Activated naive CD4-positive, alpha-beta T cell treated with Interleukin-2 at 50 U/mL for 16 hours (primary cell): ENCODE results near the gene FAM20A.
"Not testable (repeated sequence)": the region's sequence is repeated elsewhere in the genome, so short reads cannot be mapped to it uniquely, and the experiment has no call there.

ENCODE experiments used
- DNase-seq: peaks from one replicate; pipeline ENCODE4 v3.0.0-alpha.2; 2020

Gene FAM20A

DNA sequence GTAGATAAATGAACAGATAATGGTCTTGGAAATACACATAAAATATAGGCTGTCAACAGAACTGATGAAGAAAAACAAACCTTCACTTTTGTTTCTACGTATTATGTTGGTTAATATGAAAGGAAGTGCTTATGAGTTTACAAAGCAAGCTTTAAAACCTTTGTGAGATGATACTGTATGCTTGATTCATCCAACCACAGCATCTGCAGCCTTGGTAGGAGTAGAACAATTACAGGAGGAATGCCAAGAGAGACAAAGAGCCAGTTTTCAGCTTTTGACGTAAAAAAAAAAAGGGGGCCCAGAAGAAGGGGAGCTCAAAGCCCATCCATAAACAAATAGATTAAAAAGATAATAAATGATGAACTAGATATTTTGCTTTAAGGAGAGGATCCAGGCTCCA is 13.3 kb downstream of the FAM20A start:
- DNase-seq, result no peak

- no peak for DNase-seq
Observed at GRCh38 chr17:68587026-68587425, 14.1 kb downstream of the FAM20A start.

- DNase-seq, result no peak
Observed at GRCh38 chr17:68585643-68586042, 15.5 kb downstream of the FAM20A start.

DNA sequence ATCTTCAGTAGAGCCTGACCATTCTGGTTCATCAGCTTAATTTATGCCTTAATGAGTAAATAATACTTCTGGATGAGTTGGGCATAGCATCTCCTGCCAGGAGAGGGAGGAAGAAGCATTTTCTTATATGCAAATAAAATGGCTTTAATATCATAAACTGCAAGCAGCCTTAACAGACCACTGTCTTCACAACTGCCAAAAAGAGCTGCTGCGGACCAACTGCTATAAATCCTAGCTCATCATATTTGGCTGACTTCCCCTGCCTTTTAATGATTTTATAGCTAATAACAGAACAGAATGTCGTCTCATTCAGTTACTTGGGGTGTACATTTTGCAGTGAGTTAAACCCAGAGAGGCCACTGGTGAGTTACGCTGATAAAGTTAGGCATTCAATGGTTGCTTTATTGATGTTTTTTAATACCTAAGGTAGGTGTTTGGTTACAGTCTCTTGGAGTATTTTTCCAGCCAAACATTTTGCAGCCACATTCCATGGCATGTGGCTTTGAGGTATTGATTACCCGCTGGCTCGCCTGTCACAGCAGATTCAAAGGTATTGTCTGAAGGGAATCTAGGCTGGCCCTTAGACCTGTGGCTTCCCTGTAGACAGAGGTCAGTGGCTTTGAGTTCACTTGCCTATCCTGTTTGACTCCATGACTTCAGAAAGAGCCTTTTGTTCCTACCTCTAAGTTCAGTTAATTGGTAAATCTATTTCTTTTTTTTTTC is 16.4 kb downstream of the FAM20A start:
- no peak for DNase-seq

GRCh38 chr17:68582867-68583266 is 18.3 kb downstream of the FAM20A start:
- not testable (repeated sequence) for DNase-seq

- no peak for DNase-seq
Observed at GRCh38 chr17:68581863-68582645, 19.1 kb downstream of the FAM20A start.

DNA sequence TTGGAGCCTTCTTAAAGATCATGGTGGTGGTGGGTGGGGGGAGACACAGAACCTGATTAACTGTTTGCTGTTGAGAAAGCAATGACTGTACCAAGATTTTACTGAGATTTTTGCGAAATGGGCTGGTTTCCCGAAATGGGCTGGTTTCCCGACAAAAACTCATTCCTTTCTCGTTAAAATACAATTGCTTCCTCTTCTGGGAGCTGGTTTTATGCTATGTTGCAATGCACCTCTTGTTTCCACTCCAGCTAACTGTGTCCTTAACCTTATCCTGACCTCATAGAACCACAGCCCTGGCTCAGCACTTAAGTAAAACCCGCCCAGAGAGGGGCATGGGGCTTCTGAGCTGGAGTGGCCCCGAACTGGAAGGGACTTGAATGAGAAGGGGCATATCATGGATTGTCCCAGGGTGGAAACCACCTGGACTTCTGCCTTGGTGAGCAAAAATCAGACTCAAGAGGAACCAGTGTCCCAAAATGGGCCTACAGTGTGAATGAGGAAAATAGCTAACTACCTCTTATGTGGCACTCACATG is 20.9 kb downstream of the FAM20A start:
- DNase-seq, result no peak

DNA sequence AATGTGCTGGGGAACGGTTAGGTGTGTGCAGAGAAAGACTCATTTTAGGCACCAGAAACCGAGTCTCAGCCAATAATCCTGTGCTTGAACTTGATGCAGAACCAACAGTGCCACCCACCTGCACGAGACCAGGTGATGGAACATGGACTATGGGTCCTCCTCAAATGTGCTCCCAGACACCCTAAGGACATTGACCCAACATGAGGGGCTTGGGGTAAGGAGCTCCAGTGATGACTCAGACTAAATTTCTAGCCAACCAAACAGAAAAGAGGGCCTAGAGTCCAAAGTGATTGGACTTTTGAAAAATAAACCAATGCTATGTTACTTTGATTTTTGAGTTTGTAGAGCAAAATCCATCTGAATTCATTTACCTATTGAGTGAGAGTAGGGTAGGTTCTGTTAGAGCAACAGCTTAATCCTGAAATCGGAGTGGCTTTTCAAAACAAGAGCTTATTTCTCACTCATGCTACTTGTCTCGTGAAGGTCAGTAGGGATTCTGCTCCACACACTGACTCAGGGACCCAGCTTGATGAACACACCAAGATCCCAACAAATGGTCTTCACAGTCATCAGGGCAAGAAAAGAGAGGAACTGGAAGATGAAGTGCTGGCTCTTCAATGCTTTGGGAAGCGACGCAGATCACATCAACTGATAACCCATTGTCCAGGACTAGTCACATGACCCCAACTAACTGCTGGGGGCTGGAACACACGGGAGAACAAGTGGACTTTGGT is 21.8 kb downstream of the FAM20A start:
- no peak for DNase-seq

- no peak for DNase-seq
Observed at GRCh38 chr17:68578236-68578635, 22.9 kb downstream of the FAM20A start.

DNA sequence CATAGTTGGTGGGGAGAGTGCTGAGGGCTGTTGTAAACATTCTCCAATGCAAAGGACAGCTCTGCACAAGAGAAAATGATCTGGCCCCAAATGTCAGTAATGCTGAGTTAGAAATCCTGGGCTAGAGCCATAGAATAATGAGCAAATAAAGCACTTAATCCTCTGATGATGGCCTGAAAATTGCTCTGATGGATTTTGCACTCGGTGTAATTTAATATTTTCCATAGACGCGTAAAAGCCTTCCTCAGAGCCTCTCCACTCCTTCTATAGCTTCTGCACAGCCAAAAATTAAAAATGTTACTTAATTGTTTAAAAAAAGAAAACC is 23.7 kb downstream of the FAM20A start:
- DNase-seq, result no peak

DNA sequence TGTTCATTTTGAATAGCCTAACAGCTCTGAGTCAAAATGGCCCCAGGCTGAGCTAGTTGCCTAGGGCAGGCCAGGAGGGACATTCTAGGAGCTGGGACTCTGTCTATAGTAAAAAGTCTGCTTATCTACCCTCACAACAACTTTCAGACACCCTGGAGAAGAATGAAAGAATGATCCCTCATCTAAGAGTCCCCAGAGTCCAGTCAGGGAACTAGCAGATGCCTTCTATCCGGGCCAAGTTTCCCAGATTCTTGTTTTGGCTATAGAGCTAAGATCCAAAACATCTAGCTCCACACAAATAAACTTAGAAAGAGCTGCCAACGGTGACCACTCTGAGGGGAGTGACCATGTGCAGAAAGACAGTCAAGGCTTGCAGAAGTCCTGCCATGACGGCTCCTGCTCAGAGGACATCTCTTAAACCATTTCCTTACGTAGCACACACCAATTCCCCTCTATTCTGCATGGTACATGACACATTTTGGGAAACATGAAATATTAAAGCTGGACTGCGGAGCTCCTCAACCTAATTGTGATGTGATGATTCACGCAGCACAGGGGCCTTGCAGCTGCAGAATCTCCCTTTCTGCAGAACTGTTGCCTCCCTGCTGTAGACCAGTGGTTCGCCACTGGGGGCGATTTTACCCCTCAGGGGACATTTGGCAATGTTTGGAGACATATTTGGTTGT is 24.2 kb downstream of the FAM20A start:
- no peak for DNase-seq

DNA sequence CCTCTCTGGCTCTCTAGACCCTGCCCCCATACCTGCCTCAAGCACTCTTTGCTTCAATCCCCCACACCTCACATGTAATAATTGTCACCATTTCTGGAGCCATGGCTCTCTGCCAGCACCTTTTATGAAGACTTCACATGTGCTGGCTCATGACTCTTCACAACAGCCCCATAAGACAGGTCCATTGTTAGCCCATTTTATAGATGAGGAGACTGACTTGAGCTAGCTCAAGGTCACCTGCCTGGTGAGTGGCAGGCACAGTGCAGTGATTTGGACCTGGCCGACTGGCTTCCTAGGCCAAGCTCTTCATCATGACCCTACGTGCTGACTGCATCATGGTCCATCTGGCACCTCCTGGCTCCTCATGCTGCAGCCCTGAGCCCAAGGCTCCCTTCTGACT is 25.0 kb downstream of the FAM20A start:
- no peak for DNase-seq

GRCh38 chr17:68573338-68573737 is 27.8 kb downstream of the FAM20A start:
- no peak for DNase-seq

- DNase-seq, result no peak
Observed at GRCh38 chr17:68572138-68572842, 28.9 kb downstream of the FAM20A start.

DNA sequence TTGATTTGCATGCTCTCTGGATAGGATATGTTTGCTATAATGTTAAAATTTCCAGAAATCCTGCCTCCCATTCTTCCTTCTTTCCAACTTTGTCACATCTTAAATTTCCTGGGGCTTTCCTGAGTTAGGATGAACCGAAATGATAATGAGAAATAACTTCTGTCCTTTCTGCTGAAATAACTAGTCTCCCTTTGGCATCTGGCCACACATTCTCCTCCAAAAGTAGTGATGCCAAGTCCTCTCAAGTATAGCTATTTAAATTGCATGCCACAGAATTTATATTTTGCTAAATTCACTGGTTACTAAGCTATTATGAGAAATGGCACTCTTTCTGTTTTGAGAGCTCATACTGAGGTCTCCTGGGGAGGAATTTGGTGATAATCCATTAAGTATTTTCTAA is 30.6 kb downstream of the FAM20A start:
- no peak for DNase-seq

- no peak for DNase-seq
Observed at GRCh38 chr17:68569346-68569745, 31.8 kb downstream of the FAM20A start.

DNA sequence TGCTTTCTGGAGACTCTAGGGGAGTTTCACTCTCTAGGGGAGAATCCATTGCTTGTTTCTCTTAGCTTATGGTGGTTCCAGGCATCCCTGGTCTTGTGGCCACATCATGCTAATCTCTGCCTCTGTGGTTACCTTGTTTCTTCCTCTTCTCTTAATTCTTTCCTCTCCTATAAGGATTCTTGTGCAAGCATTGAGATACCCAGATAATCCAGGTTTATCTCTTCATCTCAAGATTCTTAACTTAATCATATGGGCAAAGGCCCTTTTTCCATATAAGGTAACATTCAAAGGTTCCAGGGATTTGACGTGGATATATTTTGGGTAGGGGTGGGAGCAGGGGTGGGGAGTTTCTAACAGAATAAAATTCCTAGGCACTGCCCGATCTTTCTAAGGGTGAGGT is 32.6 kb downstream of the FAM20A start:
- DNase-seq, result no peak

- DNase-seq, result no peak
Observed at GRCh38 chr17:68567581-68567980, 33.6 kb downstream of the FAM20A start.

- no peak for DNase-seq
Observed at GRCh38 chr17:68567035-68567434, 34.1 kb downstream of the FAM20A start.

- DNase-seq, result no peak
Observed at GRCh38 chr17:68566442-68566738, 34.8 kb downstream of the FAM20A start.

DNA sequence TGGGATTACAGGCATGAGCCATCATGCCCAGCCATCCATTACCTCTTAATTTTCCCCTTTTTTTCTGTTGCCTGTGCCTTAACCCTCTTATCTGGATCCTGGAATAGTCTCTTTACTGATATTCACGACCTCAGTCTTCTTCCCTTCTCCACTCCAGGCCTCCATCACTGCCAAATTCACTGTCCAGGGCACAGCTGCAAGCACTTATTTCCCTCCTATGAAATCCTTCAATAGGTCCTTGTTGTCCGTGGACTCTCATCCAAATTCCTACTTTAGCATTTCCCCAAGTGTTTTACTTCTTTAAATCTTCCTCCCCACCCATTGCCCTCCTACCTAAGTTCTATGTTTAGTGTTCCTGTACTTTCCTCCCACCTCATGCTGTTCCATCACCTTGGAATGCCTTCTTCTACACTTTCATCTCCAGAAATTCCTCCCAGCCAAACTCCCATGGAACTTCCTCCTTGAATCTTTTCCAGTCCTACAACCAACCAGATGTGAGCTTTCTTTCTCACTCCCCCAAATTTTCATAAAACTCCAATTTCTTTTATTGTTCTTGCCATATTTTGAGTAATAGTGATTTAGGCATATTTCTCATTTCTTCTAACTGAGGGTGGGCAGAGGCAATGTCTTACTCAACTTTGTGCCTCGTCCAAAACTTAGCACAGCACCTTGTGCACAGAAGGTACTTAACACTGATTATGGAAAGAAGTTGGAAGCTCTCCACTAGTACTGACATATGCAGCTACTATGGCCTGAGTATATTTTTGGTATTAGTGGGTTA is 35.3 kb downstream of the FAM20A start:
- DNase-seq, result no peak
